Mammary epithelial cell (primary cell): ENCODE data around the gene SRP9.

Experiments used
- CTCF ChIP-seq, 2 donors: IDR thresholded peaks in 1 of 2; conservative IDR thresholded peaks in 1 of 2; 2 replicates each; pipeline ENCODE4 v1.5.1; 2011 to 2012; ENCODE audit warnings: inconsistent platforms in 2 of 2, low read length in 2 of 2, mild to moderate bottlenecking in 2 of 2, control low read depth in 1 of 2, low read depth in 1 of 2; ENCODE audit not compliant: insufficient read depth in 1 of 2; ENCODE audit errors: extremely low read depth in 1 of 2
- EZH2 ChIP-seq: IDR thresholded peaks from 2 replicates; pipeline ENCODE4 v1.6.1; 2012; ENCODE audit warnings: low read length, inconsistent platforms, borderline replicate concordance

GRCh38 chr1:225754940-225755641 lies 22.5 kb upstream of the SRP9 start:
- TF ChIP-seq CTCF (conservative IDR thresholded peaks at IDR 0.05 in 1 of 2, IDR thresholded peaks at IDR 0.05 in 1 of 2; ENCODE audit: extremely low read depth in 1 of 2, insufficient read depth in 1 of 2, low read depth in 1 of 2, low read length in 2 of 2) (no peak), EZH2 (no peak)
